HG02973 (cell line): ENCODE results near the gene PATJ.

Experiments used
- ATAC-seq: cut with Tn5 transposase; IDR thresholded peaks from one replicate; pipeline ENCODE4 v1.9.1; 2021; ENCODE audit warnings: moderate library complexity; ENCODE audit not compliant: unreplicated experiment

The PATJ gene

GRCh38 chr1:62089570-62089969 is 347.3 kb downstream of the PATJ start:
- no peak for ATAC-seq

DNA sequence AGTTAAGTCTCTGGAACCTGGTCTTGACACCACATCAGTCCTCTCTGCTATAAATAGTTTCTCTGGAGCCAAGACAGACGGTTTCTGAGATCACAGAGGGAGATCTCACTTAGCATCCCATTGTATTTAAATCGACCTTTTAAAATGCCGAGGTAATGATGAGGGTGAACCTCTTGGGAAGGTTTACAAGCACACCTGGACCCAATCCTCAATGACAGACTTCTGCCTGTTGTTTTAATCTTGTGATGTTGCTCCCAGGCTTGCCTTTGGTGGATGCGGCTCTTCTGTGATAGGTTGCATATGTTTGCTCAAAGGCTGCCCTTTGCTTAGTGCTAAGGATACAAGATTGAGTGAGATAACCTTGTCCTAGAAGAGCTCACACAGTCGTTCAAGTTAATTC is 347.7 kb downstream of the PATJ start:
- no peak for ATAC-seq

DNA sequence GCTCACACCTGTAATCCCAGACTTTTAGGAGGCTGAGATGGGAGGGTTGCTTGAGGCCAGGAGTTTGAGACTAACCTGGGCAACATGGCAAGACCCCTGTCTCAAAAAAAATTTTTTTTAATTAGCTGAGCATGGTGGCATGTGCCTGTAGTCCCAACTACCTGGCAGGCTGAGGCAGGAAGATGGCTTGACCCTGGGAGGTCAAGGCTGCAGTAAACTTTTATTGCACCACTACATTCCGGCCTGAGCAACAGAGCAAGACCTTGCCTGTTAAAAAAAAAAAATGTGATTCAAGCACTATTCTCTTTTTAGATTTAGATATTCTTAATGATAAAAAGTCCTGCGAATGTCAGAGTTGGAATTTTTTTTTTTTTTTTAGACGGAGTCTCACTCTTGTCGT is 349.8 kb downstream of the PATJ start:
- ATAC-seq: no peak

GRCh38 chr1:62093261-62093660 is 351.0 kb downstream of the PATJ start:
- no peak for ATAC-seq

- ATAC-seq: no peak
These were observed 355.2 kb downstream of the PATJ start for GRCh38 chr1:62097464-62097863.

DNA sequence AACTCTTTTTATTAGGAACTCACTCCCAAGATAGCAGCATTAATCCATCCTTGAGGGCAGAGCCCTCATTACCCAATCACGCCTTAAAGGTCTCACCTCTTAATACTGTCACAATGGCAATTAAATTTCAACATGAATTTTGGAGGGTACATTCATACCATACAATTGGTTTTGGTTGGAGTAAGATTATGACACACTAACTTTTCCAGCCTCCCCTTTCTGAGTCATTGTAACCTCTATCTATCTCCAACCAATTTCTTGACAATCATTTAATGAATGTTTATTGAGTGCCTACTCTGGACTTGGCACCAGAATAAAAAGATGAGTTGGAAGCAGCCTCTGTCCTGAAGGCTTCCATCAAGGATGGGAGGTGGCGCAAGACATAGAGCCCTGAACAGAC is 358.2 kb downstream of the PATJ start:
- ATAC-seq: no peak

DNA sequence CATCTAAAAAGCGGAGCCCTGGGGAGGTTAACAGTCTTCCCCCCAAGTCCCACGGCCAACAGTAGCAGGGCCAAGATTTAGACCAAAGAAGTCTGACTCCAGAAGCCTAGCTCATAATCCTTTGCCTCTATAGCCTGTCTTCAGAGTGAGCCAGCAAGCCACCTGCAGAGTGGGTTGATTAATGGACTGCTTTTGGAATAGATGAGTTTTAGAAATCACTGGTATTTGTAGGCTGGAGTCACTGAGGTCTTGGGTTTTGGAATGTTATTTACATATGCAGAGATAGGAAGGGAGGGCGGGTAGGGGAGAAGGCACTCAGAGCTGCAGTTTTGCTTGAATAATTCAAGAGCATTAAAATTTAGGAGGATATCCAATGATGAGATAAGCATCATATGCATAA is 361.6 kb downstream of the PATJ start:
- ATAC-seq: no peak

- no peak for ATAC-seq
These were observed 365.6 kb downstream of the PATJ start for GRCh38 chr1:62107923-62108322.

- ATAC-seq: no peak
These were observed 366.8 kb downstream of the PATJ start for GRCh38 chr1:62109124-62109523.

GRCh38 chr1:62110198-62110817 is 368.0 kb downstream of the PATJ start:
- ATAC-seq: no peak

GRCh38 chr1:62111084-62111483 is 368.8 kb downstream of the PATJ start:
- no peak for ATAC-seq

- no peak for ATAC-seq
These were observed 371.2 kb downstream of the PATJ start for GRCh38 chr1:62113507-62113906.

DNA sequence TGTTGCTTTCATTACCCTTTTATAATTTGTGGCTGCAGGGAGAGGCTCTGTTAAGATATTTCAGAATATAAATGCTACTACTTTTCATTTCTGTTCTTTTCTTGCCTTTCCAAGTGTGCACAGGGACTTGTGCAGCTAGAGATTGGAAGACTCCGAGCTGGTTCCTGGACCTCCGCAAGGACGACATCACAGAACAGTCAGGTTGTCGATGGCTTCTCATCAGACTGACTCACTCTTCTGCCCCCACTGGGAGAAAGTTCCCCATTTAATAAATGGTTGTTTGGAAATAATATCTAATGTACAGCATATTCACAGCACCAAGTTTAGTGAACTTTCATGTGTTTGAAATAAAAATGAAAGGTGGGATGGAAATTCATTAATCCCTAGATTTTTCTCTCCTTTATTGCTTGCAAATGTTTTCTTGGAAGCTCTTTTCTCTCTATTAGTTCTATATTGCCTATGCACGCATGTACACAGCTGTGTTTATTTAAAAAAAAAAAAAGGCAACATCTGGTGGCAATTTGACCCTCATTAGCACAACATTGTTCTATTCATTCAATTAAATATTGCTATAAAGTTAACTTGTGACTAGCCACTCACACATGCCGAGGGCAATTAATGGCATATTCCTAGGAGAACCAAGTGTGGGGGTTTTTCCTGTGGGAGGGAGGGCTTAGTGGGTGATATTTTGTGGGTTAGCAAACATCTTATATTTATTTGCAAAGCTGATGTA is 374.9 kb downstream of the PATJ start:
- ATAC-seq: no peak

DNA sequence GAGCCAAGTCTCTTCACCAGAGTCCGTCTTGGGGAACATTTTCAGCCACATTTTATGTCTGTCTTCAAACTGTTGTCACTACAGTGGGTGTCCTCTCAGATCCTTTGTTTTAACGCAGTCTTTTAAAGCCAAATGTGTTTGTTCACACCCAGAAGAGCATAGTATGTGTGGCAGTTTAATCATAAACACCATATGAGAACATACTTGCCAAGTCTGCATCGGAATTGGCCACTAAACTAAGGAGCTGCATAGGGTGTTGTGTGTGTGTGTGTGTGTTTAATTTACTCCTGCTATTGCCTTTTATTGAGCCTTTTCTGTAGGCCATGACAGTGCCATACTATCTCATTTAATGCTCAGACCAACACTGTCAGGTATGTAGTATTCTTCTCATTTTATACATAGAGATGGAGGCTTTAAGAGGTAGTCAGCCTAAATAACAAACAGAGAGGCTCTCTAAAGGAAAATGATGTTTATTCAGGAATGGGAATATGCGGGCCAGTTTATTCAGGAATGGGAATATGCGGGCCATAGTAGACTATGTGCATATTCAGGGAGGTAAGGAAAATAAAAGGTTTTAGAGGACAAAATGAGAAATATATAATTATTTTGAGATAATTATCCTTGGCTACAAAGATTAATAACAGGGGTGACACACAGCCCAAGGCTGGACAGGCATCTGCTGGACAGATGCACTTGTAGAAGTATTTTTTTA is 384.5 kb downstream of the PATJ start:
- no peak for ATAC-seq

GRCh38 chr1:62128745-62129144 is 386.5 kb downstream of the PATJ start:
- ATAC-seq: no peak

DNA sequence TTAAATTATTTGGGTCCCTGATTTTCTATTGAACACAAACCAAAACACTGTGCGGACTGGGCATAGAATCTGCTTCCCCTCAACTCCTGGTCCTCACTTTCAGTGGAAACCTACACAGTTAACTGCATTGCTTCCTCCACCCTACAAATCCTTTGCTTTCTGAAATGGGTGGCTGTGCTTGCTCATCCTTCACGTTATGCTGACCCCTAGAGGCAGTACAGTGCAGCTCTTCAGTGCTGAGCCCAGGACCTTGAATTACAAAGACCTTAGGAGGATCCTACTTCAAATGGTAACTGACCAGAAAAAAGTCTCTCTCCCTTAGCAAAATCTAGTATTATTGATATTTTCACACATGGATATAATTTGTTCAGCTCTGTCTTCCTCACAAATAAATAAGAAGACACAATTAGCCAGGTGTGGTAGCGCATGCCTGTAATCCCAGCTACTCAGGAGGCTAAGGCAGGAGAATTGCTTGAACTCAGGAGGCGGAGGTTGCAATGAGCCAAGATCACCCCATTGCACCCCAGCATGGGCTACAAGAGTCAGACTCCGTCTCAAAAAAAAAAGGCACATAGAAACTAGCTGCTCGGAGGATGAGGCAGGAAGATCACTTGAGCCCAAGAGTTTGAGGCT is 388.9 kb downstream of the PATJ start:
- peak; percentile 95 for ATAC-seq

- ATAC-seq: no peak
These were observed 395.7 kb downstream of the PATJ start for GRCh38 chr1:62138029-62138428.

DNA sequence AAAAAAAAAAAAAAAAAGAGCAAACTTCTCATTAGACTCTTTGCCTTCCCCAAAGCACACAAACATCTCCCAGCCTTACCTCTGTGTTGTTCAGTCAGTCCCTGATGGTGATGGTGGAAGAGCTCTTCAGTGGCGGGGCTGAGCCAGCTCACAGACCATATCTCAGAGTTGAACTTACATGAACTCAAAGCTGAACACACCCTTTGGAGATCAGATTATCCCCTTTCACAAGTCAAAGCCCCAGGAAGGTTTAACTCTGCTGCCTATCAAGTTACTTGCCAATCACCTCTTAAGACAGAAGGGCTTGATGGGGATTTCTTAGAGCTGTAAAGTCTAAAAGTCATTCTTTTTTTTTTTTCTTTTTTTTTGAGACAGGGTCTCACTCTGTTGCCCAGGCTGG is 397.1 kb downstream of the PATJ start:
- ATAC-seq: no peak

DNA sequence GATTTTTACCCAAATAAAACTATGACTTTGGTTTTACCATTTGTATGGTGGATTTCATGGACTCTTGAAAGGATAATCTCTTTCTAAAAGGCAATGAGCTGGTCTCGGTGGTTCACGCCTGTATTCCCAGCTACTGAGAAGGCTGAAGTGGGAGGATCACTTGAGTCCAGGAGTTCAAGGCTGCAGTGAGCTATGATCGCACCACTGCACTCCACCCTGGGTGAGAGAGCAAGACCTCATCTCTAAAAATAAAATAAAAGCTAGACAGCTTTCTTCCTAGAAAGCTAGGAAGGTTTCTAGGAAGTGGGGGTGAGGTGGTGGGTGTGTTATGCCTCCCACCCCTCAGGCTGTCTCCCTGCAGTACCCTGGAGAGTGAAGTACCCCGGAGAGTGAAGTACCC is 398.4 kb downstream of the PATJ start:
- no peak for ATAC-seq

DNA sequence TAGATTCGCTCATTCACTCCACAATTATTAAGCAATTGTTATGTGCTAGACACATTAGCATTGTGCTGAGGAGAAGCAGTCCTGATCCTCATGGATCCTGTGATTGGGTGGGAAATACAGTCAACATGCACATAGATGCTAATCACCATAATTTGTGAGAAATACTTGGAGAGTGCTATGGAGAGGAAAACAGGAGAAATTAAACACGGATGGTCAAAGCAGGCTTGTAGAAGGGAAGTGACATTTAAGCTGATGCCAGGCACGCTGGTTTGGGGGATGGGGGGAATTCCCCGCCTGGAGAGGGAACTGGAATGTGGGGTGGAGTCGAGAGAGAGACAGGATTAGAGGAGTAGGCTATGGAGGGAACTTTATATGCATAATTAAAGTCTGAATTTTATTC is 400.2 kb downstream of the PATJ start:
- ATAC-seq: no peak

DNA sequence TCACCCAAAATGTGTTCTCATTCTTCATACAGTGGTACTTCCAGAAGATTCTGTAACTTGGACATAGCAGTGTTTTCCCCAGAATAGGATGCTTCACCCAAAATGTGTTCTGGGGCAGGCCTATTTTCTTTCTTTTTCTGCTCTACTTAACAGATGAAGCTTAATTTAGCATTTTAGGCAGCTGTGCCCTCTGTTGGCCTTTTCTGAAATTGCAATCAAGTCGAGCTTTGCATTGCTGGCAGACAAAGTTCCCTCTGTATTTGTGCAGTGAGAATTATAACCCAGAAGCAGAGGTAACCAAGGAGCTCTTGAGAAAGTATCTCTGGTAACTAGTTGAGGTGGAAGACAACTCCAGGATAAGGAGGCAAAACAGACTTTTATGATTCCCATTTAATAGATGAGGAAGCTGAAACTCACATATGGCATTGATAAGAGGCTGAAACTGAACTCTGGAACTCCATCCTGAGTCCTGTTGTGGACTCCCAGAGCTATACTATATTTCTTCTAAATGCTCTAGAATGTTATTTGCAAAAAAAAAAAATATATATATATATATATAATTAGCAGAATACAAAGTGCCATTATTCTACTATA is 402.1 kb downstream of the PATJ start:
- ATAC-seq: no peak
